NCI-H82 treated with DMSO at 0.1 percent for 48 hours (cell line): ENCODE measurements around the gene RASSF3.
"Not testable (repeated sequence)": the region's sequence is repeated elsewhere in the genome, so short reads cannot be mapped to it uniquely, and the experiment has no call there.

Experiments
- DNase-seq: peaks from one replicate; lab custom pipeline; 2025; ENCODE audit not compliant: unreplicated experiment; lab: John Stamatoyannopoulos, UW

RASSF3 gene

DNA sequence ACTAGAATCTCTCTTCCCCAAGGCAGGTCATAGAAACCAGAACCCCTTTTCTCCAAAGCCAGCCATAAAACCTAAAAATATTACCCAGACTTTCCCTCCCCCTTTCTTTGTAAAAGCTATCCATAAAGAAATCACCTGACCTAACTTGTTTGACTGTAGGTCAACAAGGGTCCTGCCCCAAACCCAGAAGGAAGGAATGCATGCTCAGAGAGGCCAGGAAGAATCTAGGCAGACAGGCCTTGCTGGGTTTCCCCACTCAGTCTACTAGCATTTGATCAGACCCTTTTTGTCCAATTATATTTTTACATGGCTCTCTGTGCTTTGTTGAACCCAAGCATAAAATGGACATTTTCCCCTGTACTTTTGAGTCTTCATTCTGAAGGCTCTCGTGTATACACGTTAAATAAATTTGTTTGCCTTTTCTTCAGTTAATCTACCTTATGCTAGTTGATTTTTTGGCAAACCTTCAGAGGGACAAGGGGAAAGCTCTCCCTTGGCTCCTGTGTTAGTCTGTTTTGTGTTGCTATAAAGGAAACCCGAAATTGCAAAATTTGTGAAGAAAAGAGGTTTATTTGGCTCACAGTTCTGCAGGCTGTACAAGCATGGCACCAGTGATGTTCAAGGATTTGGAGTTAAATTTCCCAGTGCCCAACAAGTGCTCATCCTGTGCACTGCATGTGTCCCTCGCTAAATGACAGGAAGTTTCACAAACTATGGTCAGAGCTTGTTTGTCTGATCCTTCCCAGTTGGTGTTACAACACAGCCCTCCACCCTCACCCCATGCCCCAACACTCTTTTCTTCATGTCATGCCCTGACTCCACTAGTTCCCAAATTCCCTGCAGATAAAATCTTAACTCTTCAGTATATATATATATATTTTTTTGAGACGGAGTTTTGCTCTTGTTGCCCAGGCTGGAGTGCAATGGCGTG is 14.2 kb upstream of the RASSF3 start:
- no peak for DNase-seq

DNA sequence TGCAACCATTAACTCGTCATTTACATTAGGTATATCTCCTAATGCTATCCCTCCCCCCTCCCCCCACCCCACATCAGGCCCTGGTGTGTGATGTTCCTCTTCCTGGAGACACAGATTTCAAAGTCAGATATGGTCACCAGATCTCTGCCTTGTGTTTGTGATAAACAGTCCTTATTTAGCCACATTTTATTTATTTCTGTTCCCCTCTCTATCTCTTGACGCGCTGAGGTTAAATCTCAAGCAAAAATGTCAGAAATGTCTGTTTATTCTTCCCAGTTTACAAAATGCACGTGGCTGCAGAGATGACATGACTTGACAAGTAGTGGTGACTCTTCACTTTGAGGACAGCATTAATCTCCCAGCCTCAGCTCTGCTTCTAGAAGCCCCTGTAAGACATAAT is 11.5 kb upstream of the RASSF3 start:
- DNase-seq, result no peak

DNA sequence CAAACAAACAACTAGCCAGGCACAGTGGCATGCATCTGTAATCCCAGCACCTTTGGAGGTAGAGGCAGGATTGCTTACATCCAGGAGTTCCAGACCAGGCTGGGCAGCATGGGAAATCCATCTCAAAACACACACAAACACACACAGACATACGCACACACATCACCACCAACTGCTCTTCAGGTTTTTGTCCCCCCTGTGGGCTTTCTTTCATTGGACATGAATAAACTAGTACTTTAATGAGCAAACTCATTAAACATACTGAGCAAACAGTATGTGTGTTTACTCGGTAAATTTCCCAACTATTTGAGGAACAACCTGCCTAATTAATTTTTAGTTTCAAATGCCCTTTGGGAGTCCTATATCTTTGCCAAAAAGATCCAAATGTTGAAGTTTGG is 10.1 kb upstream of the RASSF3 start:
- DNase-seq, result no peak

DNA sequence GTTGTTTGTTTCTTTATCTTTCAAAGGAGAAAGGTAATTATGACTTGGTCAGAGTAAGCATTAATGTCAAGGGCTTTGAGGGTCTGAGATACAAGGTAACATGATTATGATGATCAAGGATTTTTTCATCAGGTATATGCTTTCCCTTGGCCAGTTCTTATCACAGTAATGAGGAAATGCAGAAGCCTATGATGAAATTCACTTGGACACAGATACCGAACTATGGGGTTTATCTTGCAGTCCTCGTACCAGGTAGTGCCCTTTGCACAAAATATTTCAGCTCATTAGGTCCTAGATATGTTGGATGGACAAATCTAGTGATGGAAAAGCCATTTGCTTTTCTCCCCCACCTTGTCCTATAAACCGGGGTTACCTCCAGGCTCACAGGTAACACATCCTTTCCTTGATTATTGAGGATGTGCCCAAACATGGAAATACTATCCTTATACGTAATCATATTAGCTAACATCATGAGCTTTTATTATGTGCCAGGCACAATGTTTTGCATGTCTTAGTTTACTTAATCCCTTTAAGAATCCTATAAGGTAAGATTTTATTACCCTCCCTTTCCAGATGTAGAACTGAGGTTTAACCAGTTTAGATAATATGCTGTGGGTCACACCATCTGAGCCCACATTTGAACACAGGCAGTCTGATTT is 7.0 kb upstream of the RASSF3 start:
- DNase-seq, result no peak

DNA sequence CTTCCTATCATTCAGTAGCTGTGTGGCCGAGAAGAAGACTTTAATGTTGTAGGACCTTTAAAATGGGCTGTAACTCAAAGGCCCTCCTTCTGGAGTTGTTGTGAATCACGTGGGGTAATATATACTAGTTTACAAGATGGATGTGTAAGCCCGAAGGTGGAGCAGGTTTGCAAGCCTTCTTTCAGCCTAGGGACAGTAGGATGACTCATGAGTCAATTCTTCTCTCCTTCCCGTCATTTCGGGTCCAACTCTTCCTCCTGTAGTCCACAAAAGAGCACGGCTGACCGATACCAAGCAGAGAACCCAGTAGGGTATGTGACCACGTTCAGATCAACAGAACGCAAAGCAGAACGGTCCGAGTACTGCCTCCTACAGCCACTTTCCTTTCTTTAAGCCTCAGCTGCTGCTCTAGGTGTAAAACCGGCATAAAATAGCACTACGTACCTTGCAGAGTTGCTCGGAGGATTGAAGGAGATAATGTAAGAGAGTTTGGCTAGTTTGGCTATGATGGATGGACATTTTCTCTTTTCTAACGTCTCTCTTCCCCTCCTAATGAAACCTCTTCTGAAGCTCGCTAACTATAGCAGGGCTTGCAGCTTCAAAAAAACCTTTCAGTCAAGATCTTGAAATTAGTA is 1.3 kb upstream of the RASSF3 start:
- no peak for DNase-seq

DNA sequence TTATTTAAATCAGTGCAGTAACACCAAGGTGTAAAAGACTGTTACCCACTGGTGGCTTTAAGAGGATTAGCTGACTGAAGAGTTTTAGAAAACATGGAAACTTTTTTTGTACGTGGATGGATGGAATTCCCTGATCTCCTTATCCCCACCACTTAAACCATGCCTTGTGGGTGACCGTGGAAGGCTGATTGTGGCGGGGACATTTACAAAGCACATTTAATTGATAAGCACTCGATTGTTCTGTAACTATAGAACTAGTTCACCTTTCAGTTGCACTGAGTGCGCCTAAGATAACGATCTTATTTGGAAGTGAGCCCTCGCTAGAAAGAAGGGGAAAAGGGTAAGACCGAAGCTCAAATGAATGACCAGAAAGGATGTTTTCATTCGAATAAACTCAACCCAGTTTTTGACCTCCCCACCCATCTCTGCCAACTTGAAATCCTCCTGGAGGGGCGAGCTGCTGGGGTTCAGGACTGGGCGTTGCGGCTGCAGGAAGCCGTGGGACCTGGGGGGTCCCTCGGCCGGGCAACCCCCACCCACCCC is 688 bp upstream of the RASSF3 start:
- DNase-seq, result no peak

- no peak for DNase-seq
Observed at GRCh38 chr12:64610660-64611340, 505 bp downstream of the RASSF3 start.

DNA sequence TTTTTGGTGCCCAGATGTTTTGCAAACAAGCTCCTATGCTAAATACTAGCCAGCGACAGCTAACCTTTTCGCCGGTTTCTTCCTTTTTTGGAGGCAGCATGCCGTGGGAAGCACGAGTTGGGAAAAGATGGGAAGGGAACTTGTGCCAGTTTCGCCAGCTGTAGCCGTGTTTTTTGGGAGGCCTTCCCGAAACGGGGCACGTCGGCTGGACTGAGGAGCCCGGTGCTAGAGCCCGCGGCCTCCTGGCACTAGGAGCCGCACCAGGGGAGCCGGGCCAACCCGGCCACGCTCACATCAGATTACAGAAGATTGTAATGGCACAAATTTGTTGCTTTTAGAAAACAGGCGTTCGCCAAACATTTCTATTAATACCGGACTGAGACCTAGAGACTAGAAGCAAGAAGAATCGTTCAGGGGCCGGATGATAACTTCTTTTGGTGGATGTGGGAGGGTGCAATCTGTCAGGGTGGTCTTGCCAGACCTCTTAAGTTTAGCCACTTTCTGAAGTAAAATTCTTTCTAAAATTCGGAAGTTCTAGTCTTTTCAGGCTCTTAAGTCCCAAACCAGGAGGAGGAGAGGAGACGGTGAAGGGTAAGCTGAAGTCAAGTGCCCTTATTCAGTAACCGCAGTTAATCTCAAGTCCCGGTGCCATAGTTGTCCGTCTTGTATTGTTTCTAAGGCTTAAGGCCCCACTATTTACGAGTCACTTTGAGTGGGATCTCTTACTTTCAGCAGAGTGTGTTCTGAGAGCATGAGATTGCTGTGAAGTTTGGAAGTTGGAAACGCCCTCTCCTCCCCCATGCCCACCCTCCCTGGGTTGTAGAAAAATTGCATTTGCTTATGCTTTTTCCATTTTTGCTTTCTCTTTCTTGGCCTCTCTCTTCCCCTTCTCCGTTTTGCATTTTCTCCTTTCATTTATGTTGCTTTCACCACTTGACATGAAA is 1.3 kb downstream of the RASSF3 start:
- peak; percentile 18 for DNase-seq

GRCh38 chr12:64612843-64613242 is 2.5 kb downstream of the RASSF3 start:
- no peak for DNase-seq

DNA sequence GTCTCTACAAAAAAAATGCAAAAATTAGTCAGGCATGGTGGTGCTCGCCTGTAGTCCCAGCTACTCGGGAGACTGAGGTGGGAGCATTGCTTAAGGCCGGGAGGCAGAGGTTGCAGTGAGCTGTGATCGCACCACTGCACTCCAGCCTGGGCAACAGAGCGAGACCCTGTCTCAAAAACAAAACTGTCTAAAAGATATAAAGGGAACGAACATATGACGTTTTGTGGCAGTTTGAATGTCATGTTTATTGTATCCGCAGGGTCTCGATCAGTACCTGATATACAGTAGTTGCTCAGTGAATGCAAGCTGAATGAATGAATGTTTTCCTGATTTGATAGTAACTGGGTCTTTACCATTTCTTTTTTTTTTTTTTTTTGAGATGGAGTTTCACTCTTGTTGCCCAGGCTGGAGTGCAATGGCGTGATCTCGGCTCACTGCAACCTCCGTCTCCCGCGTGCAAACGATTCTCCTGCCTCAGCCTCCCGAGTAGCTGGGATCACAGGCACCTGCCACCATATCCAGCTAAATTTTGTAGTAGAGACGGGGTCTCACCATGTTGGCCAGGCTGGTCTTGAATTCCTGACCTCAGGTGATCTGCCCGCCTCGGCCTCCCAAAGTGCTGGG is 3.6 kb downstream of the RASSF3 start:
- not testable (repeated sequence) for DNase-seq

DNA sequence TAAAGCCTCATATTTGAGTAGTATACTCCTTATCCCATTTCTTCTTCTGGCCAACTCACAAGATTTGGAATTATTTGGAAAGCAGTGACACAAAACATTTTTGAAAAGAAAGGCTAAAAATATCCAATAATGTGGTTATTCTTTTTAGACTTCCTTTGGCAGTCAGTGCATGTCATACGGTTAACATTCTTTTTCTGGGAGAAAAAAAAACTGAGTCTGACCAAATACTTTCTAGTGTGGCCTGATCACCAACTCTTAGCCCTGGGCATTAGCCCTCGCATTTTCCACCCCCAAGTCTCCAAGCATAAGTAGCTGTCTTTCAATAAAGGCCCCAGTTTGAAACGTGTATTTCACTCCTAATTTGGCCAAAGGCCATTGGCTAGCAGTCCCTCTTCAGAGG is 5.9 kb downstream of the RASSF3 start:
- DNase-seq, result no peak

GRCh38 chr12:64618953-64619590 is 8.8 kb downstream of the RASSF3 start:
- DNase-seq, result no peak

GRCh38 chr12:64621257-64621942 is 11.1 kb downstream of the RASSF3 start:
- DNase-seq, result no peak

GRCh38 chr12:64624035-64624434 is 13.7 kb downstream of the RASSF3 start:
- no peak for DNase-seq

DNA sequence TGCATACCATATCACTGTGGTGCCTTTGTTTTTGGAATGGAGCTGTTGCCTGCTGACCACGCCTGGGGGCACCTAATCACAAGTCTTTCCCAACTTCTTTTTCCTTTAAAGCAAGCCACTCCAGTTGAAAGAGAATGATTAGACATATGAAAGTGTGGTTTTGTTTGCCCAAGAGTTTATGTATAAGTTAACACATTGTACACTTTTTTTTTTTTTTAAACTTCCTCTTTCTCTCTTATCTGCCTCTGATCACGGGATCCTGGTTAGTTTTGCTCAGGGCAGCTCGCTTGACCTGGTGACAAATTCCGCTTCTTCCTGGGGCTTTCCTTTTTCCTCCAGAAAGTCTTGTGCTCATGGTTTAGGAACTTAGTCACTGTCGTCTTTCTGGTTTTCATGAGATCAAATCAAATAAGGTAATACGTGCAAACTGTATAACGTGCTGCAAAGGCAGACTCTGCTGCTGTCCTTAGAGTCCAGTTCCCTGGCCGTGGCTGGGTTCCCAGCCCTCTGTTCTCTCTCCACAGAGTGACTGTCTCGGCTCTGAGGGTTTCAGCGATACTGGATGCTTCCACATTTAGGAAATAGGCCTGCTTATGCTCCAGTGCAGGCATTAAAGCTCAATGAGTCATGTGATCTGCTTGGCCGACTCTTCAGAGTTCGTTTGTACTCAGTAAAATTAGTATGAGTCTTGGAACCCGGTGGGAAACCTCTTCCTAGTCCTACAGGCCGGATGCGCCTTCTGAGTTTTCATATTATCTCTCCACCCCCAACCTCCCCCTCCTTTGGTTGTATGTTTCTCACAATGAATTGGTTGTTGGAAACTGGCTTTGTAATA is 15.2 kb downstream of the RASSF3 start:
- DNase-seq, result no peak

- not testable (repeated sequence) for DNase-seq
Observed at GRCh38 chr12:64626588-64626987, 16.3 kb downstream of the RASSF3 start.

GRCh38 chr12:64627771-64628170 is 17.5 kb downstream of the RASSF3 start:
- DNase-seq, result no peak

GRCh38 chr12:64631197-64631596 is 20.9 kb downstream of the RASSF3 start:
- DNase-seq, result no peak
